Loucy (cell line): ENCODE measurements around the gene CCR7.

ENCODE experiments used
- H2AFZ ChIP-seq: fragments of 200-600 bp; sonication (generic); 2 replicates; pipeline ENCODE4 v1.6.0; 2016; ENCODE audit warnings: antibody characterized with exemption, mild to moderate bottlenecking, low read length, moderate library complexity
- H3F3A ChIP-seq: fragments of 200-600 bp; 2 replicates; pipeline ENCODE4 v1.6.0; 2016; ENCODE audit warnings: antibody characterized with exemption, low read depth, mild to moderate bottlenecking
- H3K27me3 ChIP-seq: fragments of 200-600 bp; sonication (generic); 2 replicates; pipeline ENCODE4 v1.6.1; 2014; ENCODE audit warnings: low read length, mild to moderate bottlenecking; ENCODE audit not compliant: insufficient read depth, poor library complexity, severe bottlenecking
- H3K36me3 ChIP-seq: fragments of 200-600 bp; sonication (generic); 2 replicates; pipeline ENCODE4 v1.6.1; 2016; ENCODE audit warnings: low read length; ENCODE audit not compliant: insufficient read depth
- H3K4me1 ChIP-seq: fragments of 200-600 bp; sonication (generic); 2 replicates; pipeline ENCODE4 v1.5.1; 2014; ENCODE audit warnings: low read length, mild to moderate bottlenecking; ENCODE audit not compliant: insufficient read depth, poor library complexity, severe bottlenecking
- H3K4me2 ChIP-seq: fragments of 200-600 bp; sonication (generic); 2 replicates; pipeline ENCODE4 v1.6.0; 2014; ENCODE audit warnings: antibody characterized with exemption, low read length, low read depth, mild to moderate bottlenecking; ENCODE audit not compliant: poor library complexity, severe bottlenecking
- H3K4me3 ChIP-seq: fragments of 200-600 bp; sonication (generic); 2 replicates; pipeline ENCODE4 v1.5.1; 2014; ENCODE audit warnings: low read length, mild to moderate bottlenecking, mixed read lengths; ENCODE audit not compliant: poor library complexity, severe bottlenecking
- H3K79me2 ChIP-seq: fragments of 200-600 bp; sonication (generic); 2 replicates; pipeline ENCODE4 v1.6.1; 2014; ENCODE audit warnings: low read length; ENCODE audit not compliant: insufficient read depth
- H3K9ac ChIP-seq: fragments of 200-600 bp; sonication (generic); 2 replicates; pipeline ENCODE4 v1.6.0; 2014; ENCODE audit warnings: mild to moderate bottlenecking, low read depth, low read length, moderate library complexity; ENCODE audit not compliant: poor library complexity, severe bottlenecking
- H3K9me2 ChIP-seq: fragments of 200-600 bp; sonication (generic); replicated peaks from 2 replicates; pipeline ENCODE4 v1.6.1; 2016; ENCODE audit warnings: low read depth, low read length, mixed read lengths
- H3K9me3 ChIP-seq: fragments of 200-600 bp; sonication (generic); 2 replicates; pipeline ENCODE4 v1.6.1; 2014; ENCODE audit warnings: mild to moderate bottlenecking, antibody characterized with exemption, low read length, low read depth; ENCODE audit not compliant: insufficient read depth
- H4K20me1 ChIP-seq: fragments of 200-600 bp; sonication (generic); 2 replicates; pipeline ENCODE4 v1.6.0; 2014; ENCODE audit warnings: antibody characterized with exemption, low read length, mild to moderate bottlenecking; ENCODE audit not compliant: insufficient read depth, poor library complexity, severe bottlenecking
- CTCF ChIP-seq: fragments of 200-600 bp; sonication (generic); conservative IDR thresholded peaks from 2 replicates; pipeline ENCODE4 v1.5.1; 2014; ENCODE audit warnings: mild to moderate bottlenecking, antibody characterized with exemption, low read length
- EZH2phosphoT487 ChIP-seq: fragments of 200-600 bp; IDR thresholded peaks from 2 replicates; pipeline ENCODE4 v1.6.1; 2018; ENCODE audit warnings: antibody characterized with exemption, mild to moderate bottlenecking, moderate library complexity, borderline replicate concordance

Gene CCR7

DNA sequence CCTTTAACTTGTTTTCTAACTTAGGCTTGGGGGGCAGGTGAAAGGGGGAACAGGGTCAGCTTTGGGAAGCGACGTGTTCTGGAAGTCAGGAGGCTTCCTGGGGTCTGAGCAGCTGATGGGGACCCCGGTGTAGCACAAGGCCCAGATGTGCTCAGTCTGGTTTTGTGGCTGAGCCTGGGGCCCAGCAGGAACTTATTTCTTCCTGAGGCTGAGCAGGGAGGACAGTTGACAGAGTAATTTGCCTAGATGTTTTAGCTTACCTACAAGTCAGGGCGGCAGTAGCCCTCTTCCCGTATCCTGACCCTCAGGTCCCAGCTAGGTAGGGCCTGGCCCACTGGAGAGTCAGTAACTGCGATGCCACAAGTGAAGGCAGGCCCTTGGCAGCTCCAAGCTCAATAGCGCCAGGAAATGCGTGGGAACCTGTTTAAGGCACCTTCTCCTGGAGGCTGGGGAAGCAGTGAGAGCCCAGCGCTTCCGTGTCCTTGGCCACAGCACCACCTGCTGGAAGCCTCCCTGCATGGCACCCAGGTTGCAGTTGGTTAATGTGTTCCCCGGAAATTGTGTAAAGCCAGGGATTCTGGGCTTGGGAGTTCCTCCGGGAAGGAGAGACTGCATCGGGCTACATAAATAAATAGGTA lies 5.2 kb downstream of the CCR7 start:
- TF ChIP-seq EZH2phosphoT487, result no peak
- peak; percentile 99 for TF ChIP-seq CTCF

DNA sequence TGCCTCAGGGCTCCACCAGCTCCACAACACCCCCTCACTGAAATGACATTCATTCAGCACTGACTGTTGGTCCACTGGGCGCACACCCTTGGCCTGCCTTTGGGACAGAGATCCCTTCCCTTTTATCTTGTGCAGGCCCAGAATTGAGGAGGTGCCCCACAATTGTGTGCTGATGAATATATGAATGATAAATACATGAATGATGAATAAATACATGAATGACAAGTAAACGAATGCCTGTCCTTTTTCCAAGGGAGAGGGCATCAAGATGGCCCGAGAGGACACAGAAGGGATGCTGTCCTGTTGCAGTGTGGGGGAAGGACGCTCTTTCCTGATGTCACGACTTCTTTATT lies 5.7 kb downstream of the CCR7 start:
- Histone ChIP-seq H3K4me1 (peaks cover 76% of the 10 kb centered on the region), H3K9me2 (no peaks in the 10 kb centered on the region), H3K4me3 (peak overlapping the region; percentile 77), H3K9me3 (no peaks in the 10 kb centered on the region), H3K36me3 (peaks cover 10% of the 10 kb centered on the region; the same call in 1 of the 2 replicates), H3K79me2 (peaks cover 45% of the 10 kb centered on the region), H3K27me3 (no peaks in the 10 kb centered on the region), H3K9ac (peak overlapping the region; percentile 82), H4K20me1 (no peaks in the 10 kb centered on the region), H3K4me2 (peak overlapping the region; percentile 96), H3F3A (peaks cover 7% of the 10 kb centered on the region; the same call in 1 of the 2 replicates), H2AFZ (no peak overlapping the region)
- TF ChIP-seq EZH2phosphoT487 (no peak), CTCF (no peak)

More for the DNA sequence above, 5.2 kb downstream of the CCR7 start:
- H3K9me3 ChIP-seq, result no peaks in the 10 kb centered on the region
- peak overlapping the region; percentile 55 for H2AFZ ChIP-seq
- H3K9ac ChIP-seq, result peak overlapping the region; percentile 82
- no peaks in the 10 kb centered on the region for H3K27me3 ChIP-seq
- peaks cover 79% of the 10 kb centered on the region for H3K4me1 ChIP-seq
- peaks cover 7% of the 10 kb centered on the region; the same call in 1 of the 2 replicates for H3F3A ChIP-seq
- H3K4me3 ChIP-seq, result peak overlapping the region; percentile 77
- peaks cover 5% of the 10 kb centered on the region; the same call in 1 of the 2 replicates for H3K36me3 ChIP-seq
- no peaks in the 10 kb centered on the region for H4K20me1 ChIP-seq
- H3K4me2 ChIP-seq, result peak overlapping the region; percentile 96
- peaks cover 51% of the 10 kb centered on the region for H3K79me2 ChIP-seq
- no peaks in the 10 kb centered on the region for H3K9me2 ChIP-seq

DNA sequence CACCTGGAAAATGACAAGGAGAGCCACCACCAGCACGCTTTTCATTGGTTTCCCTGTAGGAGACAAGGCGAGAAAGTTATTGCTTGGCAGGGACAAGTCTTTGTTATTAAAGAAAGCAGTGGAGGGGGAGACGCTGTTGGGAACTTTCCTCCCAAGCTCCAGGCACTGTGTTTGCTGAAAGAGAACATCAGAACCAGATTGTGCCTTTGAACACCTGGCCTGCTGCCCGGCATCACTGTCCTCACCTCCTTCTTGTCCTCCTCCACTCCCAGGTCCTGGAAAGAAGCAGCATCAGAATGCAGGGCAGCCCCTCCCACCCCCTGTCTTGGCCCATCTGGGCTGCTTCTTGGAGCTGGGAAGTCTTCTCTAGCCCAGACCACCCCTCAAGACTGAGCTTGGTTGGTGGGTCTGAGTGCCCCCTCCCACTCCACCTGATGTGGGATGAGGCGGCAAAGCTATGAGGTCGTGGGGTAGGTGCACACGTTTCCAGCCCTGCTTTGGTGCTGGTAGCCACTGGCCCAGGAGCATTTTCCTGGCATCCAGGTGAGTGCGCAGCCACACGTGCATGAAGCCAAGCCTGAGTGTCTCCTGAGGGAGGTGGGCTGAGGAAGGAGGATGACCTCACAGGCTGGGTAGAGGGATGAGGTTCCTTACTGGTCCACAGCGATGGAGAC lies 6.2 kb downstream of the CCR7 start:
- no peaks in the 10 kb centered on the region for H3K9me2 ChIP-seq
- peaks cover 12% of the 10 kb centered on the region; the same call in 1 of the 2 replicates for H3K36me3 ChIP-seq
- no peak for TF ChIP-seq EZH2phosphoT487
- TF ChIP-seq CTCF, result no peak
- H2AFZ ChIP-seq, result no peak overlapping the region
- peak overlapping the region; percentile 77 for H3K4me3 ChIP-seq
- H3K27me3 ChIP-seq, result no peaks in the 10 kb centered on the region
- H3K9ac ChIP-seq, result peak overlapping the region; percentile 82
- H4K20me1 ChIP-seq, result no peaks in the 10 kb centered on the region
- H3K9me3 ChIP-seq, result no peaks in the 10 kb centered on the region
- peaks cover 7% of the 10 kb centered on the region; the same call in 1 of the 2 replicates for H3F3A ChIP-seq
- H3K4me2 ChIP-seq, result peak overlapping the region; percentile 96
- H3K4me1 ChIP-seq, result peaks cover 76% of the 10 kb centered on the region
- H3K79me2 ChIP-seq, result peaks cover 43% of the 10 kb centered on the region
